ENCODE data around the gene DMBX1. TPM values are rescaled to one million over a fixed set of nuclear protein-coding genes. Genes with fewer than 3 reads are reported as not detected.

The DMBX1 gene
- total RNA-seq, 4 donors from 2014 or later = not detected

GRCh38 chr1:46516200-46516950, 26.7 kb downstream of the DMBX1 start:
- peak overlapping the region in 3 of 4 donors; percentile 24 to 62 (median 50) for H3K27ac ChIP-seq
- no peaks in the 10 kb centered on the region for H3K36me3 ChIP-seq
- no peaks in the 10 kb centered on the region for H3K9me3 ChIP-seq
- peak overlapping the region in 1 of 4 donors; percentile 2 for H3K4me3 ChIP-seq
- no peak for DNase-seq
- peaks cover 0 to 20% (median 9%) of the 10 kb centered on the region in 4 donors for H3K4me1 ChIP-seq
- intact Hi-C loops (cut with DNase I; ENCODE audit: low total_unique reads) = no loop called here
- H3K27me3 ChIP-seq = peaks cover 7% of the 10 kb centered on the region
- TF ChIP-seq CTCF (IDR thresholded peaks at IDR 0.05) = no peak
- no peak for TF ChIP-seq POLR2A (IDR thresholded peaks at IDR 0.05)
- no peak for TF ChIP-seq EP300 (IDR thresholded peaks at IDR 0.05; ENCODE audit: low read depth)
- no peak for TF ChIP-seq POLR2AphosphoS5 (IDR thresholded peaks at IDR 0.05)
- WGBS, 2 donors (ENCODE audit: low coverage in 1 of 2) = 45% methylated on average over 12 of the region's 12 CpGs; no CpG with 5 or more reads in 1 of the 2 donors
- in situ Hi-C loops (cut with MboI; ENCODE audit: low pct_ligation_motif_present in 1 of 4, low pct_unique_long_range_greater_than_20kb in 1 of 4, low sequenced_read_pairs in 3 of 4) = no loop called here

- H3K36me3 ChIP-seq = no peaks in the 10 kb centered on the region
- peak overlapping the region in 1 of 4 donors; percentile 2 for H3K4me3 ChIP-seq
- H3K27ac ChIP-seq = peak overlapping the region; percentile 24 to 62 (median 52)
- intact Hi-C loops (cut with DNase I; ENCODE audit: low total_unique reads) (no loop called here), in situ Hi-C loops (cut with MboI; ENCODE audit: low pct_ligation_motif_present in 1 of 4, low pct_unique_long_range_greater_than_20kb in 1 of 4, low sequenced_read_pairs in 3 of 4) (no loop called here)
- WGBS, 2 donors (ENCODE audit: low coverage in 1 of 2) = 10 to 33% methylated on average over 1 to 10 of the region's 10 CpGs
- peaks cover 0 to 20% (median 9%) of the 10 kb centered on the region in 4 donors for H3K4me1 ChIP-seq
- peaks cover 7% of the 10 kb centered on the region for H3K27me3 ChIP-seq
- DNase-seq = peak; percentile 82
- TF ChIP-seq CTCF (IDR thresholded peaks at IDR 0.05) = no peak
- TF ChIP-seq POLR2A (IDR thresholded peaks at IDR 0.05) = peak; percentile 33
- H3K9me3 ChIP-seq = no peaks in the 10 kb centered on the region
Measured at GRCh38 chr1:46517010-46517600, 27.5 kb downstream of the DMBX1 start.

GRCh38 chr1:46517932-46518498, 28.4 kb downstream of the DMBX1 start:
- peak overlapping the region in 3 of 4 donors; percentile 24 to 53 (median 50) for H3K27ac ChIP-seq

More at GRCh38 chr1:46517932-46518498, 28.4 kb downstream of the DMBX1 start:
- 58% methylated on average over 4 of the region's 4 CpGs for WGBS, 2 donors (ENCODE audit: low coverage in 1 of 2)
- DNase-seq = peak; percentile 40
- in situ Hi-C loops (cut with MboI; ENCODE audit: low pct_ligation_motif_present in 1 of 4, low pct_unique_long_range_greater_than_20kb in 1 of 4, low sequenced_read_pairs in 3 of 4) = no loop called here
- H3K36me3 ChIP-seq = no peaks in the 10 kb centered on the region
- H3K27me3 ChIP-seq = peaks cover 7% of the 10 kb centered on the region
- no peak overlapping the region for H3K4me3 ChIP-seq
- no peaks in the 10 kb centered on the region for H3K9me3 ChIP-seq
- H3K4me1 ChIP-seq = peaks cover 0 to 29% (median 11%) of the 10 kb centered on the region in 4 donors
- TF ChIP-seq EP300 (IDR thresholded peaks at IDR 0.05; ENCODE audit: low read depth) = no peak
- no peak for TF ChIP-seq POLR2A (IDR thresholded peaks at IDR 0.05)
- TF ChIP-seq CTCF (IDR thresholded peaks at IDR 0.05) = no peak
- no peak for TF ChIP-seq POLR2AphosphoS5 (IDR thresholded peaks at IDR 0.05)
- intact Hi-C loops (cut with DNase I; ENCODE audit: low total_unique reads) = no loop called here
